Fibroblast of skin of back (primary cell): ENCODE data around the gene PPP1R36.
"Not testable (repeated sequence)": the region's sequence is repeated elsewhere in the genome, so short reads cannot be mapped to it uniquely, and the experiment has no call there.

Source experiments
- DNase-seq: peaks from one replicate; pipeline ENCODE4 v3.0.0-alpha.2; 2013

PPP1R36 gene

DNA sequence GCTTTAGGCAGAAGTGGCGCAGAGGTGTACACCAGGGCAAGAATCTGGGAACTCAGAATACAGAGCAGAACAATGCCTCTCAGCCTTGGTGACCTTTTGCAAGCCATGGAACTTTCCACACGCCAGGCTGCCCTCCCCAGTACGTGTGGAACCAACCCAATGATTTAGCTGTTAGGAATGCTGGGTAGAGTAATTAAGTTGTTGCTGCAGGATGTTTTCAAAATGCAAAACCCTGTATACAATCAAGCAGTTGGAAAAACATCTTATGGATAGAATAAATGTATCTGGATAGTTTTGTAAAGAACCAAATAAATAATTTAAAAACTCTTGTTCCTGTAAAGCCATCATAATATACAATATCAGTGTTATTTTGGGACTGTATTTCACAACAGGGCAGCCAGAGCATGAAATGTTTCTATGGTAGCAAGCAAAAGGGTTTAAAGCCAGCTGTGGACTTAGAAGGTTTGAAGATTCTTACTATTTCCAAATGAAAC lies 19.4 kb downstream of the PPP1R36 start:
- peak; percentile 59 for DNase-seq

DNA sequence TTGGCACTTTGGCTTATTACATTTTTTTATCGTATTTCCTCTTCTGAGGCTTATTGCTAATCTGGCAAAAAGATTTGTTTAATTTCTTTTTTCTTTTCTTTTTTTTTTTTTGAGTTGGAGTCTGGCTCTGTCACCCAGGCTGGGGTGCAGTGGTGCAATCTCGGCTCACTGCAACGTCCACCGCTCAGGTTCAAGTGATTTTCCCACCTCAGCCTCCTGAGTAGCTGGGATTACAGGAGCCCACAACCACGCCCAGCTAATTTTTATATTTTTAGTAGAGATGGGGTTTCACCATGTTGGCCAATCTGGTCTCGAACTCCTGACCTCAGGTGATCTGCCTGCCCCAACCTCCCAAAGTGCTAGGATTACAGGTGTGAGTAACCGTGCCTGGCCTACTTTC lies 19.9 kb downstream of the PPP1R36 start:
- not testable (repeated sequence) for DNase-seq

DNA sequence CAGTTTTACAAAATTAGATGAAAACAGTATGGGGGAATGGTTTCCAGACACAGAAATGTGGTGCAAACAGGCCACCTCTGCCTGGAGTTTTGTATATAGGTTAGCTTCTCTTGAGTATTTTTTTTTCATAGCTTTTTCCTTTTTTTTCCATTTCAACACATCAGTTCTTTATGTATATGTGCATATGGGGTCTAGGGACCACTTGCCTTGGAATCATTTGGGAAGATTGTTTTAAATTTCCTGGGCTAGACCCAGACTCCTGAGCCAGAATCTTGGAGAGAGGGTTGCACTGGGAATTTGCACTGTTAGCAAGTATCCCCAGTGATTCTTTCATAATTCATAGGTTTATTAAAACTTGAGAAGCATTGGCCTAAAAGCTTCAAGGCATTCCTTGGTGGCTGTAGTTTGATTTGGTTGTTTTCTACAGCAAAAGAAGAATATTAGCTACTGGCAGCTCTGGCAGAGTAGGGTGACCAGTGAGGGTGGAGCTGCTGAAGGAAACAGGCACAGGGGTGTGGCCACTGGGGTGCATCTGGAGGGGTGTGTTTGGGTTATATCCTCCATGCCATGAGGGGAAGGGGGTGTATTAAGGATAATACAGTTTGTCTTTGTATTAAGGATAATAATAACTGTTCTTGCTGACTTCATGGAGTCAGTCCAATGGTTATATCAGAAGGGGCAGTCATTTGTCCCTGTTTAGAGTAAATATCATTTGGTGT lies 22.8 kb downstream of the PPP1R36 start:
- no peak for DNase-seq

DNA sequence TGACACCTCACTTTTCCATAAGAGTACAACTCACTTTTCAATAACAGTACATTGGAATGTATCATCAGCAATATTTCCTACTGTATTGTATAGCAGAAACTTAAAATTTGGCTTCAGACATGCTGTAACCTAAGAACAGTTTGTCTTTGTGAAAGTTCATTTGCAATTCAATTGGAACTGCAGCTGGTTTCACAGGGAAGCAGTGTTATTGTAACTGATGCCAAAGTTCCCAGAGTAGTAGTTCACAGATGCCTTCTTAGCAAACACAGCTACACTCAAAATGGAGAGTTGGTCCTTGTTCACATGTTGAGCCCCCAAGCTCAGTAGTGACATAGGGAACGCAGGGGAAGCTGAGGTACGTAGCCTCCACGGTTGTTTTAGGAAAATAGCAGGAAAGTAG lies 23.3 kb downstream of the PPP1R36 start:
- DNase-seq: no peak

DNA sequence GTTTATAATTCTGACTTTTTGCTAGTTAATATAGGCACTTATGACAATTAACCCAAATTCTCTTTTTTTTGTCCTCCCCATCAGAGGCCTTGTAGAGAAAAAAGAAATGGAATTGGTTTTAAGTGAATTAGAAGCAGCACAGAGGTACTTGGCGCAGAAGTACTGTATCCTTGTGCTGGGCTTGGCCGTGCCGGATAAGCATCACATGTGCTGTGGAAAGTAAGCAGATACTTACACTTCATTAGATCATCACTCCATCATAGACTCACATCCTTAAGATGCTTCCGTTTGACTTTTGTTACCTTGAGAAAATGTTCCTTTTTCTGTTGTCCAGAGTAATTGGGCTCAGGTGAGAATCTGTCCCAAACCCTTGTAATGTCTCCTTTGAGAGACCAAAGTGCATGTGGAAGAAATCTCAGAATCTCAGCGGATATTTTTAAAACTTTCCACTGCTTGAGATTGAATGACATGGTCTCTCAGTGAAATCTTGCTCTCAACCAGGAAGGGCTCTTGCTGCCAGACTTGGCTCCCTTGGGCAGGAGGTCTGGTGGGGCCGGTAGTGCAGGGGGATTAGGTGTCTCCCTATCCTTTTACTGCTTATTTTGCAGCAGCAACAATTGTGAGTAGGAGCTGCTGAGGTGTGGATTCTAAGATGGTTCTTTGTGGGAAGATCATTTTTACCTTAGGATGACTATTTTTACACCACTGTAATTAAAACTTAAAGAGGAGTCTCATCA lies 24.8 kb downstream of the PPP1R36 start:
- DNase-seq: no peak

DNA sequence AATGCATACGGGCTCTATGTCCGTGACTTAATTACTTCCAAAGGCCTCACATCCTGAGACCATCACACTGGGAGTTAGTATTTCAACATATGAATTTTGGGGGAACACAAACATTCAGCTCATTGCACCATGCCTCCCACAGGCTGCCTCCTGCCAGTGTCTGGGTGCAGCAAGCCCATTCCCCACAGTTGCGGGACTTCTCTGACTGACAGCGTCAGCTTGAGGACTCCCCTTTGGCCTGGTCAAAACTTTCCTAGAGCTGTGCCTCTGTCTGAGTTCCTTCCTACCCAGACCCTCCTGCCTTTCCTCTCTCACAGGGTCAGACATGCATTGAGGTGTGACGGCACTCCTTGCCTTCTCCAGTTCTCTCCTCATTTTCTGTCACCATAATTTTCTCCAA lies 27.4 kb downstream of the PPP1R36 start:
- DNase-seq: no peak

DNA sequence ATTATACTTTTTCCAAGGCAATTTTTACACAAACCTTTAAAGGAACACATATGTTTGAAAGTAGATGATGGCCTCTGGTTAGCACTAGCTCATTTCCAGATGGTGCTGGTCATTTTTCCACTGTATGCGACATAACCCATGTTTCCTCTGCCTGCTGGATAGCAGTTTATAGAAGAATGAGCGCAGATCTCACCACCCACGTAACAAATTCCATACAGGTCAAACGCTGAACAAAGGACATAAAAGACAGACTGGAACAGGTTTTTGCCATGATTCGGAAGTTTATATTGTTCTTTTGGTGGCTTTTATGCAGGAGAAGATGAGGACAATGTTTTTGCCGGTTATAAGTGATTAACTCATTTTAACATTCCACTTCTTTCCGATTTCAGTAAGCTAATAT lies 30.7 kb downstream of the PPP1R36 start:
- DNase-seq: no peak

DNA sequence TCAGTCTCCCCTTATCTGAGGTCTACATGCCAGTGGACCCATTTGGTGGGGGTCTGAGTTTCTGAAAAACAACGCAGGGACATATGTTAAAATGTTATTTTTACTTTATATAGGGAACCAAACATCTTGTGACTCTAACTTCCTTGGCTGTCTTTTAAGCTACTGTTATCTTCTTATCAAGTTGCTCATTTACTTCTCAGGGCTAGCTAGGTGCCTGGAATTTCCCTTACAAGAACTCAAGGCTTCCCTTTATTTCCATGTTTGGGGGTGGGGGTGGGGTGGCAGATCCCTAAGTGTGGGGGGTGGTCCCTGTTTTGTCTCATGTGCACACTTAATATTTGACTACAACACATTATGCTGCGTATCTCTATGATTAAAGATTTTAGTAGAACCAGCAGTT lies 31.6 kb downstream of the PPP1R36 start:
- DNase-seq: no peak

DNA sequence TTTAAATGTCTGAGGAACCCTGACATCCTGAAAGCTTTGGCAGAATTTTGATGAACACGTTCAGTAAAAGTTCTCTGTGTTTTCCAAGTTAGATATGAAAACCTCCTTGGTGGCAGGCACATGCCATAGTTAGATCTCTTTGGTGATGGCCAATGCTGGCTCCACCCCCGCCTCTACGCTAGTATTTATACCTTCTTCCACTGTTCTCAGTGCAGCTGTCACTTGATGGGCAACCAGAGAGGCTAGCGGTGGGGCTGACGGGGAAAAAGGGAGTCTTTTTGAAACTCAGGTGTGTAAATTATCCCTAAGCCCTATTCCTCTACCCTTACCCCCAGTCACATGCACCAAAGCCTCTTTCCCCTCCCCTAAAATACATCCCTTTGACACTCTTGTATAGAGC lies 32.1 kb downstream of the PPP1R36 start:
- no peak for DNase-seq

DNA sequence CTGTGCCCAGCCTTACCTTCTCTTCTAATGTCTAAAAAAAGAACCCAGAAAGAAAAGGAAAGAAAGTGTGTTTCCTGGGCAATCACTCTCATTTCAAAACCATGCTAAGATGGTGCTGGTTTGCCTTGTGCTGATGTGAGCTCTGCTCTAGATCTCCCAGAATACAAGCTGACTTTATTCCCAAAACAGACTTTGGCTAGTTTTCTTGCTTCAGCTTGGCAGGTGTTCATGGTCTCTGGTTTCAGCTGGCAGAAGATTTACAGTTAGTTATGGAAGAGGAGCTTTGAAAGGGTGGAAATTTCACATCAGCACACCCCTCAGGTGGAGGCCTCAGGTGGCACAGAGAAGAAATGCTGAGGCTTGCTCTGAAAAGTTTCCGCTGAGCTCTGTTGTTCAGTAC lies 34.4 kb downstream of the PPP1R36 start:
- no peak for DNase-seq

DNA sequence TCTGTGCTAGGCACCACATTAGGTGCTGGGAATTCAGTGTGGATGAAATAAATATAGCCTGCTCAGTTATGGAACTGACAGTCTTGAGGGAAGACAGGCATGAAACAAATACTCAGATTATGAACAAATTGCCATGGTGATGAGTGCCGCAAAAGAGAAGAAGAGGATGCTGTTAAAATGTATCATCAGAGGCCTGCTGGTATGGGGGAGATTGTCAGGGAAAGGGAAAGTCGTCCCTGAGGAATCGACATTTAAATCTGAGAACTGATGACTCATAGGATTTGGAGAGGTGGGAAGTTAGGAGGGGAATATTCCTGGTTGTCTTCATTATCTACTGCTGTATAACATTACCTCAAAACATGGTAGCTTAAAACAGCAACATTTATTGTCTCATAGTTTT lies 42.0 kb downstream of the PPP1R36 start:
- DNase-seq: peak; percentile 67

DNA sequence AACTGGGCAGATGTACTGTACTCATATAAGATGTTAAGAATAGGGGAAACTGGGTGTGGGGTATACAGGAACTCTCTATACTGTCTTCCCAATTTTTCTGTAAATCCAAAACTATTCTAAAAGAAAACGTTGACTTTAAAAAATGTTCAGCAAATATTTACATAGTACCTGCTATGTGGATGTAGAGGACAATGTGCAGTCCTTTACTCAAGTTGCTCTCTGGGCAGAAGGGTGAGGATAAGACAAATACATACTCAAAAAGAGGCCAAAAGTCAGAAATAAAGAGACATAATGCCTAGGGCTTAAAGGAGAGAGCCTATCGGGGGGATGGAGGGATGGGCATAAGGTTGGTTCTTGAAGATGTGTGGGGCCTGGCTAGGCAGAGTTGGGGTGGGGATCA lies 44.7 kb downstream of the PPP1R36 start:
- no peak for DNase-seq

DNA sequence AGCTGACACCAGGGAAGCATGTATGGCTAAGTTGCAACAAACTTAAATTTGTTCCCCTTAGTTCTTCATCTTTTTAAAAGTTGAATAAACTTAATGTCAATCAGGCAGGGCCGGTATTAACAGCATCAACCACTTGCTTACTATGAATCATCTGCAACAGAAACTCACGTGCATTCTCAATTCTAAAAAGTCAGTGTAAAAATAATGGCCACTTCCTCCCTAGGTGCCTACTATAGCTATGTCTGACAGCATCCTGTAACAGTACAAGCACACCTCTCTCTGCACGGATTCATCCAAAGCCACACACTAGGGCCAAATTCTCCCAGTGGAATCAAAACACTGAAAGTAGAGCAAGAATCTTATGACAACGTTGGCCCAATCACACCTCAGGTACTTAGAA lies 48.6 kb downstream of the PPP1R36 start:
- DNase-seq: no peak

DNA sequence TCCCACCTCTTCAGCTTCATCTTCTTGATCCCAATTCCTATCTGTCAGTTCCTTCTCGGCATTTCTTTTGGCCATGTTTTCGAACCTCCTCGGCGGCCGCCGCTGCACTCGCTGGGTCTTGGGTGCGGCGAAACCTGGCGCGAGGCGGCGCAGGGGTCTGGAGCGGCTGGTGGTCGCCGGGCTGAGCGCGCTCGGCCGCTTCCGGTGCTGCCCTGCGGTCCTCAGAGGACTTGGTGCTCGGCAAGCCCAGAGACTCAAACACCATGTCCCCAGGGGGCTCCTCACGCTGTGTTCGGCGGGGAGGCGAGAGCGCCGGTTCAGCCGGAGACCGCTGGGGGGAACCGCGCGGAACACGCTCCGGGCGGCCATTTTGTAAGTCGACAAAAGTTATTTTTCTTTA lies 51.8 kb downstream of the PPP1R36 start:
- DNase-seq: no peak

DNA sequence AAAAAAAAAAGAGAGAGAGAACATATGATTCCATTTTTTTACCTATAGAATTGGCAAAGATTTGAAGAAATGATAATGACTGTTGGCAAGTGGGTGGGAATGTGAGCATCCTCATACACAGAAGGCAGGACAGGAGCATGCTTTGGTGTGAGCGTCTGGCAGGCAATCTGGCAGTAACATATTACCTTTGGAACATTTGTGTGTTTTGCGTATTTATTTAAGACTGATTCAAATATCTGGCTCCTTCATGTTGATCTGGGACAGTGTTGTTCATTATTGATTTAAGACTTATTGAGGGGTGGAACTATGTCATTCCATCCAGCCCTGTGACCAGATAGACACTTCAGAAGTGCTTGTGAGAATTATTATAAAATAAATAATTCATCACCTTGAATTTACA lies 53.1 kb downstream of the PPP1R36 start:
- DNase-seq: no peak

DNA sequence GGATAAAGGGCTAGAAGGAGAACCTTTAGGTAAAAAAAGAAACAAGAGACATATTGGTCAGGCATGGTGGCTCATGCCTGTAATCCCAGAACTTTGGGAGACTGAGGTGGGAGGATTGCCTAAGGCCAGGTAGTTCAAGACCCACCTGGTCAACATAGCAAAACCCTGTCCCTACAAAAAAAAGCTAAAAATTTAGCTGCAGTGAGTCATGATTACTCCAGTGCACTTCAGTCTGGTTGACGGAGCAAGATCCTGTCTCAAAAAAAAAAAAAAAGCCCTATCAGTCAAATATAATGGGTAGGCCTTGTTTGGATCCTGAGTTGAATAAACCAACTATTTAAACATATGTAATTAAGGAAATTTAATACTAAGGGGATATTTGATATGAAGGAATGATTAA lies 54.2 kb downstream of the PPP1R36 start:
- no peak for DNase-seq

DNA sequence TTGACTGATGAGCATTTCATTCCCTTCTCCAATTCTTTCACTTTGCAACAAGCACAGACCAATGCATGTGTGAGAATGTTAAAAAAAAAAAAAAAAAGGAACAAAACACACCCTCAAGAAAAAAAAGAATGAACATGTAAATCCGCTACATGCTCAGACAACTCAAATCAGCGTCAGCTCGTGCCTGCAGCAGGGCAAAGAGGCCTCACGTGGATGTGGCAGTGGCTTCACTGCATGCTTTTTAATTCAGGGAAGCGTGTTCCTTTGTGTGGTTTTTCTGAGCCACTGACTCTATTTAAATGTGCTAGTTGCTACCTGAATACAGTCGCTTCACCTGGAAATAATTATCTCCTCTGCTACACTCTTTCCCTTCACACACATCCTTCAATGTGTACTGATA lies 55.1 kb downstream of the PPP1R36 start:
- no peak for DNase-seq

DNA sequence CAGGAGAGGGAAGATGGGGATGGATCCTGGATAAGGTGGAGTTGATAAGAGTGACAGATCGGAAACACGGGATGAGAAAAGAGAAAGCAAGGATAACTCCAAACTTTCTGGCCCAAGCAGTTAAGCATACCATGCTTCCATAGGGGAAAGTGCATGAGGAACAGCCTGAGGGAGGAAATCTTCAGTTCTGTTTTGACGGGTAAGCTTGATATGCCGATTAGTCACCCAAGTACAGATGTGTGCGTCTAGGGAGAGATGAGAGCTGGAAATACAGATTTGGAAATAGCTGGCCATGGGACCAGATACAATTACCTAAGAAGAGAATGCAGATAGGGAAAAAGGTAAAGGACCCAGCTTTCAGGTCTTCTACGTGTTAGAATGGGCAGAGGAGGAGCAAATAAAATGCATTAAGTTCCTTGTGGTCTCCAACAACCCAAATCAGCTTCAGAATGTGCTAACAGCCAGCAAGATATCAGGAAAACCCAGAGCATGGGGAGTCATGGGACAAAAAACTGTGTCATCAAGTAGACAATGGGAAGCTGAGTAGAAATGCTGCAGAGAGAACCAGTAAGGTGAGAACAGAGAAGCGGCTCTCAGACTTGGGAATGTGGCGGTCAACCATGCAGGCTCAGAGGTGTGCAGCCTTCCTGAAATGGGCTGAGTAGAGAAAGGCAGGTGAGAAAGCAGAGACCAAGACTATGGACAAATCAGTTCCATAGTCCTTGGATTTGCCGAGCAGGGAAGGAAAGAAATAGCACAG lies 56.3 kb downstream of the PPP1R36 start:
- DNase-seq: no peak

DNA sequence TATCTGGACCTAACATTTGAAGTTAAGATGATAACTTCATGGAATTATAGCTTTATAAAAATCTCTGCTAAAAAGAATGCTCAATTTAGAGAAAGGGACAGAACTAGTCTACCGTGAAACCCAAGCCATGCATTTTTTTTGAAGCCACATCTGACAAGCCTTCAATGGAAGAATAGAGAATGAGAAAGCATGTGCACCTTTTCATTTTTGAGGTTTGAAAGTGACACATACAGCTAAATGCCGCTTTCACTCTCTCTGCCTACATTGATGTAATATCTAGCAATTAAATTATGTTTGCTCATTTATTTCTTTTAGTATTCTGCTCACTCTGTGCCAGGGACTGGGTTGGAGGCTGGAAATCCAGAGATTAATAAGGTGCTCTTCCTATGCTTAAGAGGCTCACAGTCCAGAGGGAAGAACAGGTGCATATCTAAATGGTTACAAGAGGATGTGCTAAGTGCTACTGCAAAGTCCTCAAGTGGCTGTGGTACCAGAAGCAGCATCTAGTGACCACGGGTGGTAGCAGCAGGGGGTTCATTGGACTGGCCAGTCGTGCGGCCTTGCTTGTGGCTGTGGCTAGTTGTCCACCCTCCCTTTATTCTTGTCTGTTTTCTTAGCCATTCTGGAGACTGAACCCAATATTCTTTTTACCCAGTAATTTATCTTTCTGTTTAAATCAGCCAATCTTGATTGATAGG lies 60.4 kb downstream of the PPP1R36 start:
- no peak for DNase-seq

DNA sequence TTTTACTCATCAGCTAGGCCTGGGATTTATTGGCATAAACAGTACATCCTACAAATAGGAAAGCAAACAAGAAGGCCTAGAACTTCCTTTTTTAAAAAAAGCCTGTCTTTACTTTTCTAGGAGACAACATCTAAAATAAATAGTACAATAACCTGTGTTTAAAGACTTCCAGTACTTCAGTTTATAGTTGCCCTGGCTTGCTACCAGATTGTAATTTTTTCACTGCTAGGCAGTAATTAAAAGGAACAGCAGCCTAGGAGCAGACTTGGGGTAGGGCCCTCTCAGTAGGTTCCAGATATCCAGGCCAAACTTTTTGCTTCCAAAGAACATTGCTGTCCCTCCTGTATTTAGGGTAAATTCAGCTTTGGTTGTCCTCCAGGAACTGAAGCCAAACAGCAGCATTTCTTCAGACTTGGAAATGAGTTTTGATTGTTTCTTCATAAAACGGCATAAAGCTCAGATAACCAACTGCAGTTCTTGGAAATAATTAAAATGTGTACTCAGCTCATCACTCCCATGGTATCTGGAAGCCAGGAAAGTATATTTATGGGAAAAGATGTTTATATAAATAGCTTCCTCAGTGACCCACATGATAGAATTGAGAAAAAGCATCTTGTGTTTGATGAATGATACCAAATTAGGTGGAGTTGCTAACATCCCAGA lies 61.7 kb downstream of the PPP1R36 start:
- DNase-seq: no peak

DNA sequence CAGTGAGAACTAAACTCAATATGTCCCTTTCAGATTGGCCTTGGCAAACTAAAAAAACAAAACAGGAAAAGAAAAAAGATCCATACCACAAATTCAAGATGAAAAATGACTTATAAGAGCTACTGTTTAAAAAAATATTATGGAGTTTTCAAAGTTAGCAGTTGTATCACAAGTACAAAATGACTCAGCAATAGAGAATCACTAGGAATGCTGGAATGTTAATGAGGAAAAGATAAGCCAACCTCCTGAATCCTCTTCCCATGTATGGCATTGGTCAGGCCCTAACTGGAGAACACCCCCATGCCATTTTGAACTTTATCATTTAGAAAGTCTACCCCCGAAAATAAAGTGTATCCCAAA lies 62.2 kb downstream of the PPP1R36 start:
- DNase-seq: peak; percentile 93

DNA sequence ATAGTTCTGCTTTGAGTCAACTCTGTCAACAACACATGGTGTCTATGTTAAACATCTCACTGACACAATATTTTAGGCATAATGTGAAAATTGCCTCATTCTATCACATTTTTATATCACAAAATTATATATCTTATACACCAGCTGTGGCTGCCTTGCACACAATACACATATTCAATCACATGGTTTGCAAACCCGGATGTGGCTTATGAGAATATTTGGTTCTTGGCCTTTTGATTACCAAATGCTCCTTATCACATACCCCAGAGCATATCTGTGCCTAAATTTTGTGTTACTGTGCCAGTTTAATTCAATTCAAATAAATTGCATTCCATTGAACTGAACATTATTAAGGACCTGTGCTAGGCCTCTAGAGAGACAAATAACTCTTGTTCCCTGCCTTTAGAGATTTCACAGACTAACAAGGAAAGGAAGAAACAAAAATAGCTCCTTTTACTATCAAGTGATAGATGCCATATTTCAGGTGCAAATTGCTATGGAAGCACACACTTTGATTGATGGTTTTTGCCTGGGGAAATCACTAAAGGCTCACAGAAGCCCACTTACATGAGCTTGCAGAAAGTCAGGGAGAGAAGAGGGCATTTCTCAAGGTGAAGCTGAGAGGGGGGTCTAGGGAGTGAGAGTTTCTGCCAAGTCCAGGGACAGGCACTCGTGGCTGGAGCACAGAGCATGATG lies 63.4 kb downstream of the PPP1R36 start:
- no peak for DNase-seq
